Chondrocyte (in vitro differentiated cells): ENCODE data around the gene STX2. TPM values are rescaled to one million over a fixed set of nuclear protein-coding genes. Genes with fewer than 3 reads are reported as not detected.

Experiments
- DNase-seq: peaks from one replicate; pipeline ENCODE4 v3.0.0; 2021; ENCODE audit warnings: mixed read lengths, low spot score
- H3K27ac Mint-ChIP-seq: one replicate; pipeline ENCODE4 v1.8.0; 2021; ENCODE audit warnings: mild to moderate bottlenecking, moderate library complexity, mixed read lengths; ENCODE audit not compliant: unreplicated experiment
- H3K27me3 Mint-ChIP-seq: 2 replicates; pipeline ENCODE4 v1.8.0; 2021; ENCODE audit warnings: low read depth, mixed read lengths
- H3K36me3 Mint-ChIP-seq: 2 replicates; pipeline ENCODE4 v1.8.0; 2021; ENCODE audit warnings: low read depth, mixed read lengths
- H3K4me1 Mint-ChIP-seq: 2 replicates; pipeline ENCODE4 v1.8.0; 2021; ENCODE audit warnings: low read depth, mild to moderate bottlenecking, mixed read lengths
- H3K4me3 Mint-ChIP-seq: one replicate; pipeline ENCODE4 v1.8.0; 2021; ENCODE audit warnings: mild to moderate bottlenecking, moderate library complexity, mixed read lengths; ENCODE audit not compliant: unreplicated experiment
- H3K9me3 Mint-ChIP-seq: 2 replicates; pipeline ENCODE4 v1.8.0; 2021; ENCODE audit warnings: low read depth, mixed read lengths
- total RNA-seq: library from RNA; stranded (reverse); gene quantifications from 3 replicates; pipeline ENCODE4 v1.2.1, GENCODE V29; 2021
- TF ChIP-seq, protein P1 (sequence below): fragments of 200-600 bp; sonication (generic); IDR thresholded peaks from 2 replicates; pipeline ENCODE4 v1.5.0; 2021; ENCODE audit warnings: antibody characterized with exemption, mild to moderate bottlenecking, moderate library complexity

The STX2 gene
- total RNA-seq, 1 donor from 2014 or later = 40.4 TPM

DNA sequence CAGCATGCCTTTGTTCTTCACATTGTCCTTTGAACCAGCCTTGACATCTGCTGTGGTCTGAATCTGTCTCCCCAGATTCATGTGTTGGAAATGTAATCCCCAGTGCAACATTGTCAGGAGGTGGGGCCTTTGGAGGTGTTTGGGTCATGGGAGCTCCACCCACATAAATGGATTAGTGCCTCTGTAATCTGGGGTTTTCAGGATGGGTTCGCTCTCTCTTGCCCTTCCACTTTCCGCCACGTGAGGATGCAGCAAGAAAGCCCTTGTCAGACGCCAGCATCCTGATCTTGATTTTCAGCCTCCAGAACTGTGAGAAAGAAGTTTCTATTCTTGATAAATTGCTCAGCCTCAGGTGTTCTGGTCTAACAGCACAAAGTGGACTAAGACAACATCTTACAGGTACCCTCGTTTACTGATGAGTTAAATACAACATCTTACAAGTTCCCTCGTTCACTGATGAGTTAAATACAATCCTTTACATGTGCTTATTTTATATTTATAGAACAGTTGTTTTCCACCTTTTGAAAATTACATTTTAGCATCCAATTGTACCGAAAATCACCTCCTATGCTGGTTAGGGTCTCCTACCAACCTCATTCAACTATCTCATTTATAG, 68.5 kb downstream of the STX2 start:
- peaks cover 2% of the 10 kb centered on the region for H3K36me3 Mint-ChIP-seq
- no peaks in the 10 kb centered on the region for H3K9me3 Mint-ChIP-seq
- TF ChIP-seq, protein P1, sequence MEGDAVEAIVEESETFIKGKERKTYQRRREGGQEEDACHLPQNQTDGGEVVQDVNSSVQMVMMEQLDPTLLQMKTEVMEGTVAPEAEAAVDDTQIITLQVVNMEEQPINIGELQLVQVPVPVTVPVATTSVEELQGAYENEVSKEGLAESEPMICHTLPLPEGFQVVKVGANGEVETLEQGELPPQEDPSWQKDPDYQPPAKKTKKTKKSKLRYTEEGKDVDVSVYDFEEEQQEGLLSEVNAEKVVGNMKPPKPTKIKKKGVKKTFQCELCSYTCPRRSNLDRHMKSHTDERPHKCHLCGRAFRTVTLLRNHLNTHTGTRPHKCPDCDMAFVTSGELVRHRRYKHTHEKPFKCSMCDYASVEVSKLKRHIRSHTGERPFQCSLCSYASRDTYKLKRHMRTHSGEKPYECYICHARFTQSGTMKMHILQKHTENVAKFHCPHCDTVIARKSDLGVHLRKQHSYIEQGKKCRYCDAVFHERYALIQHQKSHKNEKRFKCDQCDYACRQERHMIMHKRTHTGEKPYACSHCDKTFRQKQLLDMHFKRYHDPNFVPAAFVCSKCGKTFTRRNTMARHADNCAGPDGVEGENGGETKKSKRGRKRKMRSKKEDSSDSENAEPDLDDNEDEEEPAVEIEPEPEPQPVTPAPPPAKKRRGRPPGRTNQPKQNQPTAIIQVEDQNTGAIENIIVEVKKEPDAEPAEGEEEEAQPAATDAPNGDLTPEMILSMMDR = no peak
- H3K4me1 Mint-ChIP-seq = peaks cover 3% of the 10 kb centered on the region
- H3K27me3 Mint-ChIP-seq = peaks cover 7% of the 10 kb centered on the region
- no peak overlapping the region for H3K4me3 Mint-ChIP-seq
- no peak for DNase-seq
- H3K27ac Mint-ChIP-seq = no peak overlapping the region

DNA sequence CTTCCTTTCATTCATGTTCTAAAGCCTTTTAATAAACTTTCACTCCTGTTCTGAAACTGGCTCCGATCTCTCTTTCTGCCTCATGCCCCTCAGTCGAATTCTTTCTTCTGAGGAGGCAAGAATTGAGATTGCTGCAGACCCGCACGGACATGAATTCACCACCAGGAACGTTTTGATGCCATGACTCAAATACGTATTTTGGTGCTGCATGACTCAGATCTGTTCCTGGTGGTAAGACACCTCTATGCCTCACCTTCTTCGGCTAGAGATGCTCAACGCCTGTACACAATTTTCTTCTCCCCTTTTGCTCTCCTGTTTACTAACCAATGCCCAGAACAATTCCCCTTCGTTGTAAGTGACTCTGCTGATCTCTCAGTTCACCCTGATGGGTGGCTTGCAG, 70.9 kb downstream of the STX2 start:
- Mint-ChIP-seq H3K27me3 (peaks cover 7% of the 10 kb centered on the region), H3K4me1 (no peaks in the 10 kb centered on the region), H3K9me3 (no peaks in the 10 kb centered on the region), H3K27ac (no peak overlapping the region), H3K4me3 (no peak overlapping the region), H3K36me3 (peaks cover 2% of the 10 kb centered on the region)
- no peak for DNase-seq
- TF ChIP-seq, protein P1 = no peak

DNA sequence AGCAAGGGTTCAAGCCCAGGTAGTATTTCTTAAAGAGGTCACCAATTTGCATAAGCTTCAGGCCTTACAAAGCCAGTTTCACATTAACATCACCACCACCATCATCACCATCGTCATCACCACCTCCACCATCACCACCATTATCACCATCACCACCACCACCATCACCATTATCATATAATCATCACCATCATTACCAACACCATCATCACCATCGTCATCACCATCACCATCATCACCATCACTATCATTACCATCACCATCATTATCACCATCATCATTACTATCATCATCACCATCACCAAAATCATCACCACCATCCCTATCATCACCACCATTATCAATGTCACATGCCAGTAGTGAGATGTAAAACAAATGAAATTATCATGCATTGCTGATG, 72.6 kb downstream of the STX2 start:
- H3K9me3 Mint-ChIP-seq = no peaks in the 10 kb centered on the region
- no peak for DNase-seq
- H3K36me3 Mint-ChIP-seq = peaks cover 2% of the 10 kb centered on the region
- H3K27me3 Mint-ChIP-seq = peaks cover 7% of the 10 kb centered on the region
- no peak overlapping the region for H3K4me3 Mint-ChIP-seq
- no peak overlapping the region for H3K27ac Mint-ChIP-seq
- TF ChIP-seq, protein P1 = no peak
- H3K4me1 Mint-ChIP-seq = no peaks in the 10 kb centered on the region

DNA sequence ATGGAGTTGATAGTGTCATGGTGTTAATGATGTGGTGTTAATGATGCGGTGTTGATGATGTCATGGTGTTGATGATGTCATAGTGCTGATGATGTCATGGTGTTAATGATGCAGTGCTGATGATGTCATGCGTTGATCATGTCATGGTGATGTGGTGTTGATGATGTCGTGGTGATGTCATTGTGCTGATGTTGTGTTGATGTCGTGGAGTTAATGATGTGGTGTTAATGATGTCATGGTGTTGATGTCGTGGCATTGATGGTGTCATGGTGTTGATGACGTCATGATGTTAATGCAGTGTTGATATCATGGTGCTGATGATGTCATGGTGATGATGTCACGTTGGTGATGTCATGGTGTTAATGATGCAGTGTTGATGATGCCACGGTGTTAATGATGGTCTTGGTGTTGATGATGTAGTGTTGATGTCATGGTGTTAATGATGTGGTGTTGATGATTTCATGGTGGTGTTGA, 73.8 kb downstream of the STX2 start:
- TF ChIP-seq, protein P1 = no peak
- Mint-ChIP-seq H3K9me3 (no peaks in the 10 kb centered on the region), H3K4me3 (no peak overlapping the region), H3K4me1 (no peaks in the 10 kb centered on the region), H3K27ac (no peak overlapping the region), H3K27me3 (peaks cover 4% of the 10 kb centered on the region), H3K36me3 (no peaks in the 10 kb centered on the region)
- DNase-seq = no peak

DNA sequence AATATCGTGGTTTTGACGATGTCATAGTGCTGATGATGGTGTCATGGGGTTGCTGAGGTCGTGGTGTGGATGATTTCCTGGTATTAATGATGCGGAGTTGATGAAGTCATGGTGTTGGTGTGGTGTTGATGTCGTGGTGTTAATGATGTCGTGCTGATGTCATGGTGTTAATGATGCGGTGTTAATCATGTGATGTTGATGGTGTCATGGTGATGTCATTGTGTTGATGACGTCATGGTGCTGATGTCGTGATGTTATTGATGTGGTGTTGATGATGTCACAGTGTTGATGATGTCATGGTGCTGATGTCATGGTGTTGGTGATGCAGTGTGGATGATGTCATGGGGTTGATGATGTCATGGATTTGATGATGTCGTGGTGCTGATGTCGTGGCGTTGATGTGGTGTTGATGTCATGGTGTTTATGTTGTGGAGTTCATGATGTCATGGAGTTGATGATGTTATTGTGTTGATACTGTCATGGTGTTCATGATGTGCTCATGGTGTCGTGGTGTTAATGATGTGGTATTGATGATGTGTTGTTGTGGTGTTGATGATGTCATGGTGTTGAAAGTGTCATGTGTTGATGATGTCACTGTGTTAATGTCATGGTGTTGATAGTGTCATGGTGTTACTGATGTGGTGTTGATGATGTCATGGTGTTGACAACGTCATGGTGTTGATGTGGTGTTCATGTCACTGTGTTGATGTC, 74.4 kb downstream of the STX2 start:
- no peak for DNase-seq

More for the DNA sequence above, 74.4 kb downstream of the STX2 start:
- H3K36me3 Mint-ChIP-seq = no peaks in the 10 kb centered on the region
- H3K4me1 Mint-ChIP-seq = no peaks in the 10 kb centered on the region
- H3K27me3 Mint-ChIP-seq = peaks cover 4% of the 10 kb centered on the region
- H3K9me3 Mint-ChIP-seq = no peaks in the 10 kb centered on the region
- no peak overlapping the region for H3K27ac Mint-ChIP-seq
- TF ChIP-seq, protein P1 = no peak
- no peak overlapping the region for H3K4me3 Mint-ChIP-seq
